ENCODE results near the gene ETV3L. TPM values are rescaled to one million over a fixed set of nuclear protein-coding genes. Genes with fewer than 3 reads are reported as not detected.

Gene ETV3L
- total RNA-seq, 2 experiments from 2014 or later, result not detected

GRCh38 chr1:157095551-157095950, 4.1 kb downstream of the ETV3L start:
- no peaks in the 10 kb centered on the region for H3K9me3 Mint-ChIP-seq
- no peaks in the 10 kb centered on the region for H3K27me3 Mint-ChIP-seq
- CTCF ChIA-PET, result interaction anchor here (5.4 kb wide), 1 partner anchor 61 kb away, joined by 27 read pairs; no protein-coding TSS in a partner anchor
- H3K27ac Mint-ChIP-seq, result no peak overlapping the region
- no peak for ATAC-seq
- DNase-seq, result no peak
- no peaks in the 10 kb centered on the region for H3K36me3 Mint-ChIP-seq (ENCODE audit: low read depth)
- no peak overlapping the region for H3K4me3 Mint-ChIP-seq
- intact Hi-C loops (cut with micrococcal nuclease), result no loop called here
- H3K4me1 Mint-ChIP-seq (ENCODE audit: low read depth), result peaks cover 8% of the 10 kb centered on the region
- POLR2A ChIA-PET, result interaction anchor here (0.8 to 1.0 kb wide), 2 partner anchors 10 to 24 kb away, joined by 3 read pairs; no protein-coding TSS in a partner anchor
- TF ChIP-seq CTCF (IDR thresholded peaks at IDR 0.05), result no peak

- no peak for TF ChIP-seq CTCF (IDR thresholded peaks at IDR 0.05)
- intact Hi-C loops (cut with micrococcal nuclease), result no loop called here
- H3K27me3 Mint-ChIP-seq, result peaks cover 3% of the 10 kb centered on the region
- POLR2A ChIA-PET, result interaction anchor here (0.8 to 1.0 kb wide), 2 partner anchors 10 to 24 kb away, joined by 3 read pairs; no protein-coding TSS in a partner anchor
- no peak overlapping the region for H3K4me3 Mint-ChIP-seq
- no peak overlapping the region for H3K27ac Mint-ChIP-seq
- H3K4me1 Mint-ChIP-seq (ENCODE audit: low read depth), result peaks cover 8% of the 10 kb centered on the region
- no peaks in the 10 kb centered on the region for H3K36me3 Mint-ChIP-seq (ENCODE audit: low read depth)
- CTCF ChIA-PET, result interaction anchor here (5.4 kb wide), 1 partner anchor 61 kb away, joined by 27 read pairs; no protein-coding TSS in a partner anchor
- no peaks in the 10 kb centered on the region for H3K9me3 Mint-ChIP-seq
- ATAC-seq (no peak), DNase-seq (no peak)
Measured at GRCh38 chr1:157095091-157095490, 4.5 kb downstream of the ETV3L start.

DNA sequence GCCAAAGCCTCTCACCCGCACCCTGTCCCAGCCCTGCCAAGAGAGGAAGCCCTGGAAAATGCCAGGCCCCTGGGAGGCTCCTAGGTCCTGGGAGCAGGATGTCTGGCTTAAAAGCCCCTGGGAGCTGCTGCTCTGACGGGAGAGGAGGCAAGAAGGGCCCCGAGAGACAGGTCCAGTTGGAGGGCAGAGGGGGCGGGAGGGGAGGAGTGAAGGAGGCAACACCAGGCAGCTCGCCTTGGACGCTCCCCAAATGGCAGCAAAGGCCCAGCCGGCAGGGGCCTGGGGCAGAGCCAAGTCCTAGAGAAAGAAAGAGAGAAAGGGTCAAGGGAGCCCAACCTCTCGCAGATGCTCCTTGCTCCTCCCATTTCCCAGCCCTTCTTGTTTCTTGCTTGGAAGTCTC, 6.8 kb downstream of the ETV3L start:
- Mint-ChIP-seq H3K4me3 (no peak overlapping the region), H3K36me3 (ENCODE audit: low read depth) (no peaks in the 10 kb centered on the region), H3K27me3 (peaks cover 5% of the 10 kb centered on the region), H3K9me3 (no peaks in the 10 kb centered on the region), H3K27ac (no peak overlapping the region), H3K4me1 (ENCODE audit: low read depth) (no peaks in the 10 kb centered on the region)
- intact Hi-C loops (cut with micrococcal nuclease), result no loop called here
- ChIA-PET POLR2A (no interaction called here), CTCF (interaction anchor here (5.4 kb wide), 1 partner anchor 64 kb away, joined by 27 read pairs; no protein-coding TSS in a partner anchor)
- no peak for TF ChIP-seq CTCF (IDR thresholded peaks at IDR 0.05)
- DNase-seq (no peak), ATAC-seq (no peak)

DNA sequence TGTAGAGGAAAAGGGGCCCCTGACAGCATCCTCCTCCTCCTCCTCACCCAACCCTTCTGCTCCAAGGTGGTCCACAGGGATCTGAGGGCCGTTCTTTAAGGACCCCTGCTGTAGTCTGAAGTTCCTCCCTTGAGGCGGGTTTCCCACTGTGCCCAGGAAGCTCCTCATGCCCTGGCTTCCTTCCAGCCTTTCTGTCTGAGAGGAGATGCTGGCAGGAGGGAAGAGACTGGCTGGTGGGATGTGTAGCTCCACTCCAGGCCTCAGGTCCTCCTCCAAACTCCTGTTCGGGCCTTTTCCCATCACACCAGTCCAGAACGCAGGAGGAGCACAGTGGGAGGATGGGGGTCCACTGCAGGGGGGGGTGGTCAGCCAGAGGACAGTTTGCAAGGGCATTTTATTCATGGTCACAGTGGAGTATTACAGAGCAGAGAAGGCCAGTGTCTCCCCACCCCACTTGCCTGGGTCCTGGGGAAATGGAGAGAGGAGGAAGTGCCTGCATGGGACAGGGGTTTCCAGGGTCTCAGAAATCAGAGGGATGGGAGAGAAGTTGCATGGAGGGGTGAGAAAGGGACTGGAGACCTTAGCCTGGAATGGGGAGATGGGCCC, 7.8 kb downstream of the ETV3L start:
- TF ChIP-seq CTCF (IDR thresholded peaks at IDR 0.05), result no peak
- CTCF ChIA-PET, result interaction anchor here (1.9 to 13.6 kb wide), 3 partner anchors 11 to 84 kb away, joined by 16 to 562 read pairs (median 24); no protein-coding TSS in a partner anchor
- Mint-ChIP-seq H3K4me3 (no peak overlapping the region), H3K27ac (no peak overlapping the region), H3K9me3 (no peaks in the 10 kb centered on the region), H3K27me3 (peaks cover 5% of the 10 kb centered on the region), H3K4me1 (ENCODE audit: low read depth) (no peaks in the 10 kb centered on the region), H3K36me3 (ENCODE audit: low read depth) (no peaks in the 10 kb centered on the region)
- intact Hi-C loops (cut with micrococcal nuclease), result loop anchor here (2.0 kb wide), 1 partner anchor 65 kb away; no protein-coding TSS in a partner anchor
- ATAC-seq (no peak), DNase-seq (no peak)
- POLR2A ChIA-PET, result interaction anchor here (0.7 to 1.0 kb wide), 2 partner anchors 63 to 65 kb away, joined by 3 read pairs; no protein-coding TSS in a partner anchor

DNA sequence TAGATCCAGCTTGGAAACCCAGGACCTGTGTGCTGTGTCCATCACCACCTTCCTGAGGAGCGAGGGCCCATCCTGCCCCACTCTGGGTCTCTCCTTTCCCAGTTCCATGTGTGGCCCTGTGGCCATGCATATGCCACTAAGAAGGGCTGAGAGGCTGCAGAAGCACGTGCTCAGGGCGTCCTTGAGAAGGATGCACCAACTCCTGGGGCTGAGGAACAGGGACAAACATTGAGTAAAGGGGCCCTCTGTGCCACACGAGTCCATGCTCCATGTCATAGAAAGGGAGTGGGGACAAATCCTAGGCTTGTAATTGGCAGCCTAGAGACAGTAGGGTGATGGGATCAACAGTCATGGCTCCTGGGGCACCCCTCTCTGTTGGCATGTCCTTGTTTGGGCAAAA, 8.4 kb downstream of the ETV3L start:
- ATAC-seq (no peak), DNase-seq (no peak)
- CTCF ChIA-PET, result interaction anchor here (0.8 to 13.6 kb wide), 19 partner anchors 8 to 253 kb away, joined by 4 to 562 read pairs (median 12); partner anchors contain the start of genes ETV3 and ETV3L
- Mint-ChIP-seq H3K4me3 (no peak overlapping the region), H3K36me3 (ENCODE audit: low read depth) (no peaks in the 10 kb centered on the region), H3K27ac (no peak overlapping the region), H3K9me3 (no peaks in the 10 kb centered on the region), H3K27me3 (peaks cover 5% of the 10 kb centered on the region), H3K4me1 (ENCODE audit: low read depth) (no peaks in the 10 kb centered on the region)
- no peak for TF ChIP-seq CTCF (IDR thresholded peaks at IDR 0.05)
- intact Hi-C loops (cut with micrococcal nuclease), result loop anchor here (2.0 kb wide), 1 partner anchor 66 kb away; no protein-coding TSS in a partner anchor
- POLR2A ChIA-PET, result interaction anchor here (0.7 to 1.5 kb wide), 4 partner anchors 28 to 65 kb away, joined by 3 to 18 read pairs (median 3); no protein-coding TSS in a partner anchor

Measured in activated CD8-positive, alpha-beta T cell treated with anti-CD3 and anti-CD28 coated beads for 36 hours (primary cell).